Stimulated activated naive CD8-positive, alpha-beta T cell treated with anti-CD3 and anti-CD28 coated beads, Interleukin-15, amount 100 ng/mL, for 72 hours (primary cell): ENCODE results near the gene DLD.
"Not testable (repeated sequence)": the region's sequence is repeated elsewhere in the genome, so short reads cannot be mapped to it uniquely, and the experiment has no call there.

ENCODE experiments used
- ATAC-seq: fragments of 150-1000 bp; cut with Tn5 transposase; 2 replicates; pipeline ENCODE4 v1.10.0; 2021; ENCODE audit warnings: mild to moderate bottlenecking, moderate library complexity
- DNase-seq, 2 donors: peaks; one replicate each; pipeline ENCODE4 v3.0.0; 2021 to 2022
- H3K27ac Mint-ChIP-seq, 2 donors: one replicate each; pipeline ENCODE4 v1.8.0; 2022; ENCODE audit warnings: mild to moderate bottlenecking in 2 of 2, mixed read lengths in 2 of 2, moderate library complexity in 2 of 2
- H3K27me3 Mint-ChIP-seq: one replicate; pipeline ENCODE4 v1.8.0; 2022; ENCODE audit warnings: mixed read lengths
- H3K4me1 Mint-ChIP-seq: one replicate; pipeline ENCODE4 v1.8.0; 2022; ENCODE audit warnings: mild to moderate bottlenecking, mixed read lengths
- H3K4me3 Mint-ChIP-seq, 2 donors: one replicate each; pipeline ENCODE4 v1.8.0; 2022; ENCODE audit warnings: mild to moderate bottlenecking in 2 of 2, mixed read lengths in 2 of 2, moderate library complexity in 1 of 2
- H3K9me3 Mint-ChIP-seq, 2 donors: one replicate each; pipeline ENCODE4 v1.8.0; 2022; ENCODE audit warnings: mixed read lengths in 2 of 2

DLD gene

DNA sequence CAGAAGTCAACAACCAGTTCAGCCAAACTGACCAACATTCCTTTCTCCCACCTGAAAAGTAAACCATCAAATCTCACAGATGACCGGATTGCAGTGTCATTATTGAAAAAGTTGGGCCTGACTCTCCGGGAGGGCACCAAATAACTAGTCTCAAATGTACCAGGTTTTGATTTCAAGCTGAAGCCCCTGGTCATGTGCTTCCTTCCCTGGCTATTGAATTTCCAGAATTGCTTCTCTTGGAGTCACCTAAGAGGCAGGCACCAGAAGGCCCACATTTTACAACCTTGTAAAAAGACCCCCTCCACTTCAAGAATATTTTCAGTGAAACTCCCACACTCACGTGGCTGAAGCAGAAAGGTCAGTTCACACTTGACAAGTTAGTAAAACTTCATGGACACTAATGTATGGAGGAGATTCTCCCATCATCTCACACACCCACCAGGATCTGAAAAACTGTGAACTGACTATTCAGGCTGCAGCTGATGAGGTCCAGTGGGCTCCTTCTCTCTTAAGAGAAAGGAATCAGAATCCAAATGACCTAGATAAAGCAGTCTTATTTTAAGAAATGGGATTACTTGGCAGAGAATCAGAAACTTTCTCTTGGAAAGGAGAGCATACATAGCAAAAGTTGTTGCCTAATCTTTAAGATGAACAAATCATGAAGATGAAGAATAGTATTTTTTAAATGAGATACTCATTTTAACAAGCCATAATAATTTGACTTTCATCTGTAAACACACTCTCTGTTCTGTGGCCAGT lies 53.6 kb downstream of the DLD start:
- DNase-seq, result no peak
- Mint-ChIP-seq H3K27ac (no peak overlapping the region), H3K4me1 (no peaks in the 10 kb centered on the region), H3K27me3 (no peaks in the 10 kb centered on the region), H3K9me3 (no peaks in the 10 kb centered on the region), H3K4me3 (no peak overlapping the region)
- ATAC-seq, result no peak

DNA sequence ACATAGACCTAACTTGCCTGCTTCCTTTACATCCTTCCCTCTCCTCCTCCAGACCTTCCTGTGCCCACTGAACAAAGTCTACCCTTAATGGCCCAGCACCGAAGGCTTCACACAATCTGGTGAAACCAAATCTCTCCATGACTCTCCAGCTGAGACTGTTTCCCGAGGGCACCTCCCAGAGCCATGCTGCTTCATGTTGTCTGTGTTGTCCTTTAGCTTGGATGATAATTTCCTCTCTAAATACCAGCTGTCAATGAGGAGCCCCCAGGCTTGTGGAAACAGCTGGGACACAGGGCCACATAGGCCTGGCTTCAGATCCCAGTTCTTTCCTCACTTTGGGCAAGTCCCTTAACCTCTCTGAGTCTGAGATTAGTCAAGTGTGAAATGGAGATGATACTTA lies 54.3 kb downstream of the DLD start:
- ATAC-seq, result no peak
- H3K4me3 Mint-ChIP-seq, result no peak overlapping the region
- DNase-seq, result no peak
- H3K27me3 Mint-ChIP-seq, result no peaks in the 10 kb centered on the region
- no peaks in the 10 kb centered on the region for H3K4me1 Mint-ChIP-seq
- H3K9me3 Mint-ChIP-seq, result no peaks in the 10 kb centered on the region
- H3K27ac Mint-ChIP-seq, result no peak overlapping the region

DNA sequence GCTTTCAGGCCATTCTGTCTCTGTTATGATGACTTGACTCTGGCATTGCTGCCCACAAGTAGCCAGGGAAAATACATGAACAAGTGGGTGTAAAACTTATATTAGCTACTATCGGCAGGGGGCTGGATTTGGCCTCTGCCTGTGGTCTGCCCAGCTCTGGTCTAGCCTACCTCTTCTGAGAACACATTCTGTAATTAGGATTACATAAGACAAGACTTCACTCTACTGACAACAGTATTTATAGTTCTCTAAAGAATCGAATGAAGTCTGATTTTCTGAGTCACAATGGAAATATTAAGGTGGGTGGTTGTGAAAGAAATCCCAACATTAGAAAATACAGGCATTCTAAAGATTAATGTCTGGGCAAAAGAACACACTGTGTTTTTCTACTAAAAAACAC lies 55.5 kb downstream of the DLD start:
- no peak overlapping the region for H3K4me3 Mint-ChIP-seq
- no peak overlapping the region for H3K27ac Mint-ChIP-seq
- DNase-seq, result no peak
- no peaks in the 10 kb centered on the region for H3K27me3 Mint-ChIP-seq
- no peaks in the 10 kb centered on the region for H3K4me1 Mint-ChIP-seq
- no peak for ATAC-seq
- H3K9me3 Mint-ChIP-seq, result no peaks in the 10 kb centered on the region

DNA sequence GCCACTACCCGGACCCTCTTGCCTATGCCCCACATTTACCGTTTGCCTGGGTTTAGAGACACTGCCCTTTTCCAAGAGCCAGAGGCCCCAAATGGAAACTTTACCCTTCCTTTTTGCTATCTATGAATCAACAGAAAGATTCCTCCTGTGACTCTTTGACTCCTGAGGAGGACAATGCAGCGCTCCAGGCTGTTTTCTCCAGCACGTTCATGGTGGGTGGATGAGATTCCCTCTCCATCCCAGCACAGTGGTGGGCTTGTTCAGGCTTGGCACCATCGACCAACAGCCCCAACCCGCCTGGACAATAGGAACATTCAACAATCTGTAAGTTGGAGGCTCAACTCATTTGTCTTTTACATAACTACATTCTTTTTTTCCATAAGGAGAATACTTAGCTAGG lies 55.9 kb downstream of the DLD start:
- no peak overlapping the region for H3K4me3 Mint-ChIP-seq
- H3K27me3 Mint-ChIP-seq, result no peaks in the 10 kb centered on the region
- ATAC-seq (no peak), DNase-seq (no peak)
- H3K27ac Mint-ChIP-seq, result no peak overlapping the region
- no peaks in the 10 kb centered on the region for H3K4me1 Mint-ChIP-seq
- no peaks in the 10 kb centered on the region for H3K9me3 Mint-ChIP-seq

DNA sequence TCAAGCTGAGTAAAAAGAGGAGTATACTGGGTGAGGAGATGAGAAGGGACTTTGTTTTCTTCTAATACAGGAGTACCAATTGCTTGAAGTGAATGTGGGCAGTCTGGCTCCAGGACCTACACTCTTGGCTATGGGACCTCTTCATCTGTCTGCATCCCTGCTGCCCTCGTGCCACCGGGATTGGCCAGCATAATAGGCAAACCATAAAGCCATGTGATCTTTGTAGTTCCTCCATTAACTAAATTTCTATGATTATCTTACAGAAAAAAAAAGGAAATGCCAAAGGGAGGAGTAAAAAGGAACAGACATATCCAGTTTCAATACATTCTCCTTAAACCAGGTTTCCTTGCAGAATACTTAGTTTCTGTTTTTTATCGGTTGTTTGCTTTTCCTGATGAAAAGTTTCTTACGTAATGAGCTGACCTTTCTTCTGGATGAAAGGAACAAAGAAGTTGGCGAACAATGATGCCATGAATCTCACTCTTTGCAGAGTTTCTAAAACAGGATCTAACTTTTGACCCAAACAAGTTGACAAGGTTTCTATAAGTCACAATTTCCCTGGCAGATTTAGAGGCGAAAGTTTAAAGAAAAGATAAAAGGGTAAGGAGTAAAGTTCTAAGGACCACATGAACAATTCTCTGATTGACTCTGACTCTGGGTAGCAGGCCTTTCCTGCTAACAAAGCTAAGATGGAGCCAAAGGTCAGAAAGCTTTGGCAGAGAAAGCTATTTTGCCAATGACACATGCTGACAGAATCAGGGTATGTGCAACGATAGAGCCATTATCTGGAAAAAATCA lies 57.9 kb downstream of the DLD start:
- ATAC-seq (no peak), DNase-seq (no peak)
- Mint-ChIP-seq H3K4me3 (no peak overlapping the region), H3K27me3 (no peaks in the 10 kb centered on the region), H3K4me1 (no peaks in the 10 kb centered on the region), H3K27ac (no peak overlapping the region), H3K9me3 (no peaks in the 10 kb centered on the region)

DNA sequence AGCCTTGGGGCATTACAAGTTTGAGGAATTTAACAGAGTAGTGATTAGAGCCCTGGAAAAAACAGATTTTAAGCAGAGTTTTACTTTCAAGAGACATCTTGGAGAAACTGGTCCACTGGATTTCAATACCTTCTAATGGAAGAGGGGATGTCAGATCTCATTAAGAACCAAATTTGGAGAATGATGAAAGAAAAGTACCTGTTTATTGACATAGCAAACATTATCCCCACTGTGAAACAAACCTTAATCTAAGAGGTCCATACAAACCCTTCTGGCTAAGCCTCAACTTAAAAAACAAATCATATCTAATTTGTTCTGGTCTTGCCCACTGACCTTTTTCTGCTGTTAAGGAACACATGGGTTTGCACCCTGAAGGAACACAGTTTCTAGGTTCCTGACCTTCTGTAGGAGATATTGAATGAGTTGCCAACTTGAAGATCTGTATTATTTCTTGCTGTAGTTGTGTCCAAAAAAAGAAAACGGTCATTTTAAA lies 58.5 kb downstream of the DLD start:
- Mint-ChIP-seq H3K4me1 (no peaks in the 10 kb centered on the region), H3K4me3 (no peak overlapping the region)

DNA sequence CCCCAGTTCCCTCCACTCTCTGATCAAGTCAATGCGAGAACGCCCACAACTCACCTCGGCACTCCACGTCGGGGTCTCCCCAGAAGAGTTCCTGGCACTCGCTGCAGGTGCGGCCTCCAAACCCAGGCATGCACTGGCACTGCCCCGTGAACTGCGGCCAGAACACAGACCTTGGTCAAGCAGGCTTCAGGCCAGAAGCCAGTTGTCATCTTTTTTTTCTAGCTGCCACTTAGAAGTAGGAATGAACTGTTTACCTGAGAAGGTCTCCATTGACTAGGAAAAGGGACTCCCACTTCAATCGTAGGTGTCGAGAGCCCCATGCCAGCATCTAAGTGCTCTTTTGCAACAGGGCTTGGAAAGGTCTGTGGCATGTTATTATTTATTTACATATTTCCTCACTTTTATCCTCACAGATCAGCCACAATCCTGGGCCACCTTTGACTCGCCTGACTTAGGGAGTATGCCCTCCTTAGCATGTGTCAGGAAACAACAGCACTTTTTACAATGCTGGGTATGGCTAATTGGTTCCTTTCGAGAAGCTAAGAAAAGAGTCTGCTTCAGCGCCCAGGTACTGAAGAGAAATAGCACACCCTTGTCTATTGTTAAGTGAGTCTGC lies 60.3 kb downstream of the DLD start:
- DNase-seq (no peak), ATAC-seq (no peak)
- Mint-ChIP-seq H3K9me3 (no peaks in the 10 kb centered on the region), H3K4me1 (no peaks in the 10 kb centered on the region), H3K27ac (no peak overlapping the region), H3K4me3 (no peak overlapping the region), H3K27me3 (no peaks in the 10 kb centered on the region)

More for the DNA sequence above, 58.5 kb downstream of the DLD start:
- DNase-seq (no peak), ATAC-seq (no peak)
- Mint-ChIP-seq H3K27ac (no peak overlapping the region), H3K9me3 (no peaks in the 10 kb centered on the region), H3K27me3 (no peaks in the 10 kb centered on the region)

DNA sequence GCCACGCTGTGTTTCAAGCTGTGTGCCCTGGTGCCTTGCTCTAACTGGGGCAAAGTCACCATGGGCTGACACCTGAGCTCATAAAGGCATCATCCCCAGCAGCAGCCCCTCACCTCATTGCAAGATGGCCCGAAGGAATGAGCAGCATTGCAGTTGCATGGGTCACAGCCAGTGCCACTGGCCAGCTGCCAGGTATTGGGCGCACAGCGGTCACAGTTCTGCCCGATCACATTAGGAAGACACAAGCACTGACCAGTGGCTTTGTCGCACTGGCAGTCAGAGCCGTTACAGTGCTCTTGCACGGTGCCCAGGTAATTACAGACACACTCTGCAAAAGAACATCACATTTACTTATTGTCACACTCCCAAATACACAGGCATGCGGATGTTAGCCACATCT lies 60.9 kb downstream of the DLD start:
- ATAC-seq (no peak), DNase-seq (no peak)
- no peaks in the 10 kb centered on the region for H3K9me3 Mint-ChIP-seq
- H3K27me3 Mint-ChIP-seq, result no peaks in the 10 kb centered on the region
- no peak overlapping the region for H3K27ac Mint-ChIP-seq
- no peak overlapping the region for H3K4me3 Mint-ChIP-seq
- H3K4me1 Mint-ChIP-seq, result no peaks in the 10 kb centered on the region

DNA sequence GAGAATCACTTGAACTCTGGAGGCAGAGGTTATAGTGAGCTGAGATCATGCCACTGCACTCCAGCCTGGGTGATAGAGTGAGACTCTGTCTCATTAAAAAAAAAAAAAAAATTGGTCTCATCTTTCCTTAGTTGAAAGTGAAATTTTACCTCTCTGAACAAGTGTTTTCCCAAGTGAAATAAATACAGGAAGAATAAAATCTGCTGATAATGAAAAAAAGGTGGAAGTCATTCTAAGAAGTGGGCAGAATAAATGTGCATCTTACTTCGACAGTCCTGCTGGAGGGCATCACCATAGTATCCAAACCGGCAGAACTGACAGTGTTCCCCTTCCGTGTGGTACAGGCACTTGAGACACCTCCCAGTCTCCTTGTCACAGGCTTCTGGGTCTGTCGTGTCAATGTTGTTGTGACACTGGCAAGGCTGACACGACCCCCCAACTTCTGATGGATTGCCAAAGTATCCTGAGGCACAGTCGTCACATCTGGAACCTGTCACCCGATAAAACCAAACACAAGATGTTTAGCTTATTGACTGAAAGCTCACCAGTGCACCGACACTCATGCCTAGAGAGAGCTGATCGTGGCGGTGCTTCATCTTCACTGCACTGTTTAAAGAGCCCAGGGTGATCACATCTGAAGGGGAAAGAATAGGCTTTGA lies 62.4 kb downstream of the DLD start:
- DNase-seq (no peak), ATAC-seq (no peak)
- no peak overlapping the region for H3K4me3 Mint-ChIP-seq
- H3K4me1 Mint-ChIP-seq, result no peaks in the 10 kb centered on the region
- no peaks in the 10 kb centered on the region for H3K9me3 Mint-ChIP-seq
- no peak overlapping the region for H3K27ac Mint-ChIP-seq
- no peaks in the 10 kb centered on the region for H3K27me3 Mint-ChIP-seq

DNA sequence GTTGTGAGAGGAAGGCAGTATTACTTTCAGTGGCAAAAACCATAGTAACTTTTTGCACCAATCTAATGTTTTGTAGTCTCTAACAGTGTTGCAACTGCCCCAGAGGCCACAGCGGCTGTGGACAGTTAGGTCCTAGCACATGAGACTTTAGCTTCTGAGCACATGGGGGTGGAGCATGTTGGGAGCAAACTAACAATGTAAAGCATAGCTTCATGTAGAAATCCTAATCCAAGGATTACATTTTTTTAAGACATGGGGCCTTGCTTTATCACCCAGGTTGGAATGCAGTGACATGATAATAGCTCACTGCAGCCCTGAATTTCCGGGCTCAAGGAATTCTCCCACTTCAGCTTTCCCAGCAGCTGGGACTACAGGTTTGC lies 62.9 kb downstream of the DLD start:
- no peak for ATAC-seq
- no peak for DNase-seq
- Mint-ChIP-seq H3K9me3 (no peaks in the 10 kb centered on the region), H3K4me3 (no peak overlapping the region), H3K27ac (no peak overlapping the region), H3K4me1 (no peaks in the 10 kb centered on the region), H3K27me3 (no peaks in the 10 kb centered on the region)

DNA sequence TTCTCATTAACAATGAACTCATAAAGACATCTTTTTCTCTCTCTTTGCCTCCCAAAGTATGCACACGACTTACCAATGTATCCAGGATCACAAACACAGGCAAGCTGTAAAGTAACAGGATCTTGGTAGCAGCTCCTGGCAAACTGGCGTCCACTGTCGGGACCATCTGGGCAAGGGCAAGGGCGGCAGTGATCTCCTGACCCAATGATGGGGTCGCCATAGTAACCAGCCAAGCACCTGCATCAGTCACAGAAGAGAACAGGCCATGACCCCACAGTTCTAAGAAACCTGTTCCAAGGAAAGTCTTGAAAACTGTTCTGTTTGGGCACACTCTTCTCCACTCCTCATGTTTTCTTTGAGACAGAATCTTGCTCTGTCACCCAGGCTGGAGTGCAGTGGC lies 64.4 kb downstream of the DLD start:
- Mint-ChIP-seq H3K27ac (no peak overlapping the region), H3K4me3 (no peak overlapping the region), H3K9me3 (no peaks in the 10 kb centered on the region), H3K27me3 (no peaks in the 10 kb centered on the region), H3K4me1 (no peaks in the 10 kb centered on the region)
- DNase-seq (no peak), ATAC-seq (no peak)

DNA sequence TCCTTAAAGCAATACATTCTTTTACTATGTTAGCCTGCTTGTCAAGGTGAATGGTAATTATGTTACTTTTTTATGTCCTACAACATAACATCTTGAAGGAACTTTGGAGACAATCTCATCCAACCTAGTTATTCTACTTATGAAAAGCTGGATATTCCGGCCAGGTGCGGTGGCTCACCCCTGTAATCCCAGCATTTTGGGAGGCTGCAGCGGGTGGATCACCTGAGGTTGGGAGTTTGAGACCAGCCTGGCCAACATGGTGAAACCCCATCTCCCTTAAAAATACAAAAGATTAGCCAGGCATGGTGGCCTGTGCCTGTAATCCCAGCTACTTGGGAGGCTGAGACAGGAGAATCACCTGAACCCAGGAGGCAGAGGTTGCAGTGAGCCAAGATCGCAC lies 66.0 kb downstream of the DLD start:
- H3K4me1 Mint-ChIP-seq, H3K27ac Mint-ChIP-seq, H3K4me3 Mint-ChIP-seq, ATAC-seq, H3K9me3 Mint-ChIP-seq, H3K27me3 Mint-ChIP-seq, DNase-seq: not testable (repeated sequence)

DNA sequence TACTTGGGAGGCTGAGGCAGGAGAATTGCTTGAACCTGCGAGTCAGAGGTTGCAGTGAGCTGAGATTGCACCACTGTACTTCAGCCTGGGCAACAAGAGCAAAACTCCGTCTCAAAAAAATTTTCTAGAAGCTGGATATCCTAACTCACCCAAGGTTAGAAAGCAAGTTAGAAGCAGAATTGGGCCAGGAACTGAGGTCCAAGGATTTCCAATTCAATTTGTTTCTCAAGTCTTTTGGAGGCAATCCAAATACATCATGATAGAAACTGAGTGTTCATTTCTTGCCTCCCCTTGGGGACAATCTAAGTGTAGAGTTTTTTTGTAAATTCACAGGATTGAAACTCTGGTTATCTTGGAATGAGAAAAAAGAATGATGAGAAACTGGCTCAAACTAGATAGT lies 66.5 kb downstream of the DLD start:
- Mint-ChIP-seq H3K9me3 (no peaks in the 10 kb centered on the region), H3K27me3 (no peaks in the 10 kb centered on the region), H3K4me3 (no peak overlapping the region), H3K4me1 (no peaks in the 10 kb centered on the region), H3K27ac (no peak overlapping the region)
- ATAC-seq (no peak), DNase-seq (no peak)

DNA sequence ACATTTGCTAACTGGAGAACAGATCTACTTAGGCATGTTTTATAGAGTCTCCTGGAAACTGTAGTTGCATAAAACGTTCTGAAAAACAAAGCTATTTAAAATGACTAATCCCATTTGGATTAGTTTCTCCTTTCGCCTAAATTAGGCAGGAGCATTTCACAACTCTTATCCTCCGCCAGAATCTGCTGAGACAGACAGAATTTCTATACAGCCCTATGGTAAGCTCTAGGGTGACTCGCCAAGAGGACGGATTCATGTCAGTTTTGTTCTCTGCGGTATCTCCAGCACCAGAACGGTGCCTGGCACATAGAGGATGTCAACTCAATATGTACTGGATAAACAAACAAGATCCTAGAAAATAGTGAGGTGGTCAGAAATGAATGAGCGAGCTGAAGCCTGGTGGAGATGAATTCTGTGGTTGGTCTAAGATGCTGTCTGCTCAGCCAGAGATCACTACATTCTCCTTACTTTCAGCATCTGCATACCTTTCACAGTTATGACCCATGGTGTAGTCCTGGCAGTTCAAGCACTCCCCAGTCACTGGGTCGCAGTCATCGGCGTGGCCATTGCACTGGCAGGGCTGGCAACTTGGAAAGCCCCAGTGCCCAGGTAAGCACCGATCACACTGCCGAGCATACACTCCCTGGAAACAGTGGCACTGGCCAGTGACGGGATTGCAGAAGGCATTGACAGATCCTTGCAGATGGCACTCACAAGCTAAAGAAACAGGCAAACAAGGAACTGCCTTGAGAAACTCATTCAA lies 68.0 kb downstream of the DLD start:
- ATAC-seq (no peak), DNase-seq (no peak)
- no peak overlapping the region for H3K4me3 Mint-ChIP-seq
- H3K27me3 Mint-ChIP-seq, result no peaks in the 10 kb centered on the region
- H3K9me3 Mint-ChIP-seq, result no peaks in the 10 kb centered on the region
- H3K4me1 Mint-ChIP-seq, result no peaks in the 10 kb centered on the region
- no peak overlapping the region for H3K27ac Mint-ChIP-seq

DNA sequence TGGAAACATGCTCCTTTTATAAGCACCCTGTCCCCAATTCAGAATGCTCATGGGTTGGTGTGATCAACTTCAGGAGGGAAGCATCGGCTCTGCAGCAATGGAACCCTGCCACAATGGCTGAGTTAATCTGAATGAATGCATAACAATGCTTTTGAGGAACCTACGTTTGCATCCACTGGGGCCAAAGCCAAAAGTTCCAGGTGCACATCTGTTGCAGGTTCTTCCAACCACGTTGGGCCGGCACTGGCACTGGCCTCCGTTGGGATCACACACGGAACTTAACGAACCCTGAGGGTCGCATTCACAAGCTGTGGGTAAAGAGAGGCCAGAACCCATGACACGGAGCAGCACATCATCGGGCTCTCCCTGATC lies 68.5 kb downstream of the DLD start:
- DNase-seq (no peak), ATAC-seq (no peak)
- Mint-ChIP-seq H3K4me1 (no peaks in the 10 kb centered on the region), H3K9me3 (no peaks in the 10 kb centered on the region), H3K27ac (no peak overlapping the region), H3K4me3 (no peak overlapping the region), H3K27me3 (no peaks in the 10 kb centered on the region)
